Stomach smooth muscle (tissue), 2 donors: ENCODE measurements around the gene PREP.

Experiments used
- H3K27ac ChIP-seq: one replicate; pipeline ENCODE4 v1.7.0; 2013; ENCODE audit warnings: mild to moderate bottlenecking, low read length, inconsistent platforms
- H3K27me3 ChIP-seq, 2 donors: one replicate each; pipeline ENCODE4 v1.7.0; 2013; ENCODE audit warnings: low read length in 2 of 2; ENCODE audit not compliant: insufficient read depth in 2 of 2, control insufficient read depth in 1 of 2
- H3K36me3 ChIP-seq, 2 donors: one replicate each; pipeline ENCODE4 v1.7.0; 2013; ENCODE audit warnings: low read length in 2 of 2; ENCODE audit not compliant: control insufficient read depth in 2 of 2, insufficient read depth in 2 of 2
- H3K4me1 ChIP-seq: one replicate; pipeline ENCODE4 v1.7.0; 2013; ENCODE audit warnings: low read length; ENCODE audit not compliant: control insufficient read depth, insufficient read depth
- H3K4me3 ChIP-seq, 2 donors: one replicate each; pipeline ENCODE4 v1.7.0; 2013; ENCODE audit warnings: low read length in 2 of 2
- H3K9ac ChIP-seq, 2 donors: one replicate each; pipeline ENCODE4 v1.7.0; 2013; ENCODE audit warnings: low read length in 2 of 2, mild to moderate bottlenecking in 1 of 2
- H3K9me3 ChIP-seq, 2 donors: one replicate each; pipeline ENCODE4 v1.7.0; 2013; ENCODE audit warnings: low read length in 2 of 2; ENCODE audit not compliant: control insufficient read depth in 2 of 2
- donor health status: healthy.
- donor health status: Pancreatic carcinoma.

Gene PREP

DNA sequence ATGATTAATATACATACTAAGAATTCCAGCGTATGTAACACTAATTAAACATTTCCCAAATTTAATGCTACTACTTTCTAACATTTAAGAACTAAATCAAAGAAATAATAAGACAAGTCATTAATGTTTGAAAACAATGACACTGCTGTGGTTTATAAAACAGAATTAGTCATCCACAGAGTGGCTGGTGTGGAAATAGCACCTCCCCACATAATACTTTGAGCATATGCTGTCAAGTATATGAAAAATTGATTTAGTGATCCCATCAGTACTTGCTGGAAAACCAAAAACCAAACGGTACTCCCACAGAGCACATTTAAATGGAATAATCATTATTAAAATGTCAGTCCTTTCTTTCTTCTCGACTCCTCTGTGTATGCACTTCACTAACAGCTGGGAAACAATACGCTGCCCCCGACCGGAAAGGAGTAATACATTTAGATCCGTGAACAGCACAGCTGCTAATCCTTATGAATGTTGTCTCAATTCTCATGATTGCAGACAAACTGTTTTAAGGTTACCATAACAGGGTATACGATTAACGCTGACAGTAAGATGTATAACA is 78.4 kb downstream of the PREP start:
- Histone ChIP-seq H3K9ac (no peak overlapping the region), H3K4me1 (no peaks in the 10 kb centered on the region), H3K36me3 (peaks cover 0 to 8% of the 10 kb centered on the region in 2 donors), H3K9me3 (no peaks in the 10 kb centered on the region), H3K27me3 (no peaks in the 10 kb centered on the region), H3K27ac (no peak overlapping the region), H3K4me3 (no peak overlapping the region)

DNA sequence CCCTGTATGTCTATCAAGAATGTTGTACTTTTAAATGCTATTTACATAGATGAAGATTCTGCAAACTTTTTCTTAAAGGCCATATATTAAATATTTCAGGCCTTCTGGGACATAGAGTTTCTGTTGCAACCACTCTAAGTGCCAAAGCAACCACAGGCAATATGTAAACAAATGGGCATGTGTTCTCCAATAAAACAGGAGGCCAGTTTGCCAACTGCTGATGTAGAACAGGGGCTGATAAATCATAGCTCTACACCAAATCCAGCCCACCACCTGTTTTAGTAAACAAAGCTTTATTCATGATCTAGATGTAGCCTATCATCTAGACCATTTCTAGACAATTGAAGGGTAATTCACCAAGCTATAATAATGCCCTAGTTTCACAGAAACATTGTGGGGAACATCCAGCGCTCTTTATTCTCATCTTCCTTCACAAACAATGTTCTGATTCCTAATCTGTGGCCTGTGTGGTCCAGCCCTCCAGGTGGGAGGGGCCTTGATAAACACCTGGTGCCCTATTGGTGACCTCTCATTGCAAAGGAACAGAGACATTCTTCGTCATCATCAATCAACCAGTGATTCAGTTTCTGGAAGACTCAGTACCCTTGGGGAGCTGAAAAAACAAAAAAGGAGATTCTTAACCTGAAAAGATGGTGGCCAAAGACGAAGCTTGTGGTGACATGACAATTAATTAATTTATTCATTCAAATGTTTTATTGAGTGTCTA is 80.2 kb downstream of the PREP start:
- Histone ChIP-seq H3K9me3 (no peaks in the 10 kb centered on the region), H3K36me3 (peaks cover 0 to 6% of the 10 kb centered on the region in 2 donors), H3K27ac (no peak overlapping the region), H3K9ac (no peak overlapping the region), H3K27me3 (no peaks in the 10 kb centered on the region), H3K4me1 (no peaks in the 10 kb centered on the region), H3K4me3 (no peak overlapping the region)

- Histone ChIP-seq H3K4me3 (no peak overlapping the region), H3K36me3 (peaks cover 0 to 10% of the 10 kb centered on the region in 2 donors), H3K27me3 (no peaks in the 10 kb centered on the region), H3K9me3 (no peaks in the 10 kb centered on the region), H3K9ac (no peak overlapping the region), H3K27ac (no peak overlapping the region), H3K4me1 (no peaks in the 10 kb centered on the region)
These were observed 81.2 kb downstream of the PREP start for GRCh38 chr6:105321728-105322127.

DNA sequence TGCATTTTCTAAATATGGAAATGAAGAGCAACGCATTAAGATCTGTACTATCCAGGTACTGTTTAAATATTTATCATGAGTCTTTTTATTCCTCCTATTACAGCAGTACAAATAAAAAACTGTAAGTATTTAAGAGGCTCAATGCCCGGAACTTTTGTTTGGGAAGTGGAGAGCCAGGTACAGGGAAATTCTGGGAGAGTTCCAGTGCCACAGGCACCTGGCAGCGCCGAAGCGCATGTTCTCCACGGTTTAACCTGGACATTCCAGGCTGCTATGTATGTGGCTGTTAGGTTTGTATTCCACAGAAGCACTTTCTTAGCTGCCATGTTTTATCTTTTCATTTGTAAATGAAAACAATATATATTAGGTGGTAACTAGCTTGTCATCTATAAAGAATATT is 81.7 kb downstream of the PREP start:
- Histone ChIP-seq H3K27me3 (no peaks in the 10 kb centered on the region), H3K4me1 (no peaks in the 10 kb centered on the region), H3K27ac (no peak overlapping the region), H3K9ac (no peak overlapping the region), H3K9me3 (no peaks in the 10 kb centered on the region), H3K4me3 (no peak overlapping the region), H3K36me3 (peaks cover 0 to 10% of the 10 kb centered on the region in 2 donors)

DNA sequence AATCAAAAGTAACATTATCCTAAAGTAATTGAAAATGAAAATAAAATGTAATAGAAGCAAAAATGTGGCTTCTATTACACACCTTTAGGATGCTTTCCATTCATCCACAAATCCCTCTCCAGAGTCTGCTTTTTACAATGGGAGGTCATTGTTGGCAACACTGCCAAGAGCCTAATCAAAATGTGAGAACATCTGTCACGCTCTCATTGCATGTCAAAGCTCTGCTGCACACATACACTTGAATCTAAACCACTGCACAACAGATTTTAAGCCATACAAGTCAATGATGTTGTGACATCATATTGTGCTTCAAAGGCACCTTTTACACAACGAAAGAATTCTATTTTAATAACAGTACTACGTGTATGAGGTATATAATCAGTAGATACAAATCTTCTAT is 82.1 kb downstream of the PREP start:
- Histone ChIP-seq H3K4me1 (no peaks in the 10 kb centered on the region), H3K4me3 (no peak overlapping the region), H3K27me3 (no peaks in the 10 kb centered on the region), H3K9me3 (no peaks in the 10 kb centered on the region), H3K36me3 (peaks cover 0 to 10% of the 10 kb centered on the region in 2 donors), H3K9ac (no peak overlapping the region), H3K27ac (no peak overlapping the region)

DNA sequence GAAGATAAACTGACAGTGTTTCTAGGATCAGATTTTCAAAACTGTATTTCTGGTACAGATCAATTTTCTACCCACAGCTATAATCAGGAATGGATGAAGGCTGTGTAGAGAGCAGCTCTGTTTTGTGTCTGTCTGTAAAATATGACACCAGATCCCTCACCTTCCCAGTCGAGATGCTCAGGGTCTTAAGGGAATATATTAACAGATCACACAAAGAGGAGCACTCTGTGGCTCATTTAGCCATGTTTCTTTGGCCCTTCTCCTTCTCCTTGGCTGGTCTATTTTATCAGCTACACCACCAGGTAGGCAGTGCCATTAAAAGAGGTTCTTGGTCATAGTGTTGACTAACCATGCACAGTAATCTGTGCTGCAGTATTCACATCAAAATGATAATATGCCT is 82.6 kb downstream of the PREP start:
- H3K27me3 ChIP-seq, result no peaks in the 10 kb centered on the region
- H3K4me1 ChIP-seq, result no peaks in the 10 kb centered on the region
- no peaks in the 10 kb centered on the region for H3K9me3 ChIP-seq
- no peak overlapping the region for H3K9ac ChIP-seq
- H3K36me3 ChIP-seq, result peaks cover 0 to 10% of the 10 kb centered on the region in 2 donors
- H3K4me3 ChIP-seq, result no peak overlapping the region
- H3K27ac ChIP-seq, result no peak overlapping the region

- no peak overlapping the region for H3K9ac ChIP-seq
- no peak overlapping the region for H3K4me3 ChIP-seq
- H3K4me1 ChIP-seq, result no peaks in the 10 kb centered on the region
- peaks cover 0 to 10% of the 10 kb centered on the region in 2 donors for H3K36me3 ChIP-seq
- no peaks in the 10 kb centered on the region for H3K27me3 ChIP-seq
- H3K9me3 ChIP-seq, result no peaks in the 10 kb centered on the region
- no peak overlapping the region for H3K27ac ChIP-seq
These were observed 83.6 kb downstream of the PREP start for GRCh38 chr6:105319331-105319730.

GRCh38 chr6:105318660-105319059 is 84.2 kb downstream of the PREP start:
- Histone ChIP-seq H3K27me3 (no peaks in the 10 kb centered on the region), H3K9ac (no peak overlapping the region), H3K4me3 (no peak overlapping the region), H3K27ac (no peak overlapping the region), H3K36me3 (peaks cover 0 to 7% of the 10 kb centered on the region in 2 donors), H3K9me3 (no peaks in the 10 kb centered on the region), H3K4me1 (no peaks in the 10 kb centered on the region)

GRCh38 chr6:105317607-105318533 is 85.0 kb downstream of the PREP start:
- peaks cover 0 to 7% of the 10 kb centered on the region in 2 donors for H3K36me3 ChIP-seq

GRCh38 chr6:105313211-105313610 is 89.7 kb downstream of the PREP start:
- Histone ChIP-seq H3K27me3 (no peaks in the 10 kb centered on the region), H3K4me3 (no peak overlapping the region), H3K36me3 (peaks cover 0 to 7% of the 10 kb centered on the region in 2 donors), H3K4me1 (no peaks in the 10 kb centered on the region), H3K9me3 (no peaks in the 10 kb centered on the region), H3K27ac (no peak overlapping the region), H3K9ac (no peak overlapping the region)

More at GRCh38 chr6:105317607-105318533, 85.0 kb downstream of the PREP start:
- H3K27me3 ChIP-seq, result no peaks in the 10 kb centered on the region
- H3K4me3 ChIP-seq, result no peak overlapping the region
- H3K9ac ChIP-seq, result no peak overlapping the region
- H3K9me3 ChIP-seq, result no peaks in the 10 kb centered on the region
- no peak overlapping the region for H3K27ac ChIP-seq
- no peaks in the 10 kb centered on the region for H3K4me1 ChIP-seq
